ENCODE results near the gene ANAPC7. TPM values are rescaled to one million over a fixed set of nuclear protein-coding genes. Genes with fewer than 3 reads are reported as not detected.

ANAPC7 gene
- total RNA-seq, 1 experiment from 2014 or later = 85.8 TPM

DNA sequence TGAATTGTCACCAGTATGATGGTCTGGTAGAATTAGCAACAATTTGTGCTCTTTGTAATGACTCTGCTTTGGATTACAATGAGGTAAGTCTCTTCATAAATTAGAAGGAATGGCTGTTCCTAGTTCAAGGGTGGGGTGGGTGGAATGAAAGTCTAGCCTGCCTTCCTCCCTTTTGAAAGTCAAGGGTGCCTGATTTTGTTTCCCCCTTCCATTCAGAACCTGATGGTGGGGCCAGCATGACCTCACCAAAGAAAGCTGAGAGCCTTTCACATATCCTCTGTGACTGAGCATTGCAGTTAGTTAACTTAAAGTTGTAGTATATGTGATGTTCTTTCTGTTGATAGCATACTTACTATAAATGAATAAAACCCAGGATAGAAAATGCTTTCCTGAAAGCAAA lies 70.3 kb downstream of the ANAPC7 start:
- ATAC-seq = no peak

DNA sequence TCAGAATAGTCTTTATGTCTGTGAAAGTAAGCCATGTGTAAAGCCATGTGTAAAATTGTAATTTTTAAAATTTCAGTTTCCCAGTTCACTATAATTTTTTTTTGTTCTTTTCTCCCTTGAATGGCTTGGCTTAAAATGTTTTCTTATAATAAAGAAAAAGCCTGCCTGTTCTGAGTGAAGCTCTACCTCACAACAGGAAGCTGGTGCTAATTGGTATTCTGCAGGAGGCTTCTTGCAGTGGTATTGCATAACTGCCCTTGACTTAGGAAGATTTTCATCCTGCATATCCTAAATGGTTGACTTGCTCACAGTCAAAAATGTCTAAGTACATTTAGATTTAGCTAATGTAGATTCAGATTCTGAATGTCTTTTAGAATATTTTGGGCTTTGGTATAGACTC lies 73.0 kb downstream of the ANAPC7 start:
- TSS peak; percentile 22 for BruUV-seq (replicated peaks)
- ATAC-seq = no peak
- no peaks in the 10 kb centered on the region for H3K4me1 ChIP-seq (ENCODE audit: control insufficient read depth, insufficient read depth, low read length)
- TF ChIP-seq TCF7L2 (IDR thresholded peaks at IDR 0.05; ENCODE audit: low read depth, low read length) = no peak
- no peak for TF ChIP-seq POLR2AphosphoS5 (IDR thresholded peaks at IDR 0.05; ENCODE audit: low read depth, low read length)
- TF ChIP-seq, protein P1, sequence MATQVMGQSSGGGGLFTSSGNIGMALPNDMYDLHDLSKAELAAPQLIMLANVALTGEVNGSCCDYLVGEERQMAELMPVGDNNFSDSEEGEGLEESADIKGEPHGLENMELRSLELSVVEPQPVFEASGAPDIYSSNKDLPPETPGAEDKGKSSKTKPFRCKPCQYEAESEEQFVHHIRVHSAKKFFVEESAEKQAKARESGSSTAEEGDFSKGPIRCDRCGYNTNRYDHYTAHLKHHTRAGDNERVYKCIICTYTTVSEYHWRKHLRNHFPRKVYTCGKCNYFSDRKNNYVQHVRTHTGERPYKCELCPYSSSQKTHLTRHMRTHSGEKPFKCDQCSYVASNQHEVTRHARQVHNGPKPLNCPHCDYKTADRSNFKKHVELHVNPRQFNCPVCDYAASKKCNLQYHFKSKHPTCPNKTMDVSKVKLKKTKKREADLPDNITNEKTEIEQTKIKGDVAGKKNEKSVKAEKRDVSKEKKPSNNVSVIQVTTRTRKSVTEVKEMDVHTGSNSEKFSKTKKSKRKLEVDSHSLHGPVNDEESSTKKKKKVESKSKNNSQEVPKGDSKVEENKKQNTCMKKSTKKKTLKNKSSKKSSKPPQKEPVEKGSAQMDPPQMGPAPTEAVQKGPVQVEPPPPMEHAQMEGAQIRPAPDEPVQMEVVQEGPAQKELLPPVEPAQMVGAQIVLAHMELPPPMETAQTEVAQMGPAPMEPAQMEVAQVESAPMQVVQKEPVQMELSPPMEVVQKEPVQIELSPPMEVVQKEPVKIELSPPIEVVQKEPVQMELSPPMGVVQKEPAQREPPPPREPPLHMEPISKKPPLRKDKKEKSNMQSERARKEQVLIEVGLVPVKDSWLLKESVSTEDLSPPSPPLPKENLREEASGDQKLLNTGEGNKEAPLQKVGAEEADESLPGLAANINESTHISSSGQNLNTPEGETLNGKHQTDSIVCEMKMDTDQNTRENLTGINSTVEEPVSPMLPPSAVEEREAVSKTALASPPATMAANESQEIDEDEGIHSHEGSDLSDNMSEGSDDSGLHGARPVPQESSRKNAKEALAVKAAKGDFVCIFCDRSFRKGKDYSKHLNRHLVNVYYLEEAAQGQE (IDR thresholded peaks at IDR 0.05; ENCODE audit: insufficient read depth in 1 of 2, low read depth in 2 of 2, low read length in 1 of 2) = no peak
- TF ChIP-seq, protein P2, sequence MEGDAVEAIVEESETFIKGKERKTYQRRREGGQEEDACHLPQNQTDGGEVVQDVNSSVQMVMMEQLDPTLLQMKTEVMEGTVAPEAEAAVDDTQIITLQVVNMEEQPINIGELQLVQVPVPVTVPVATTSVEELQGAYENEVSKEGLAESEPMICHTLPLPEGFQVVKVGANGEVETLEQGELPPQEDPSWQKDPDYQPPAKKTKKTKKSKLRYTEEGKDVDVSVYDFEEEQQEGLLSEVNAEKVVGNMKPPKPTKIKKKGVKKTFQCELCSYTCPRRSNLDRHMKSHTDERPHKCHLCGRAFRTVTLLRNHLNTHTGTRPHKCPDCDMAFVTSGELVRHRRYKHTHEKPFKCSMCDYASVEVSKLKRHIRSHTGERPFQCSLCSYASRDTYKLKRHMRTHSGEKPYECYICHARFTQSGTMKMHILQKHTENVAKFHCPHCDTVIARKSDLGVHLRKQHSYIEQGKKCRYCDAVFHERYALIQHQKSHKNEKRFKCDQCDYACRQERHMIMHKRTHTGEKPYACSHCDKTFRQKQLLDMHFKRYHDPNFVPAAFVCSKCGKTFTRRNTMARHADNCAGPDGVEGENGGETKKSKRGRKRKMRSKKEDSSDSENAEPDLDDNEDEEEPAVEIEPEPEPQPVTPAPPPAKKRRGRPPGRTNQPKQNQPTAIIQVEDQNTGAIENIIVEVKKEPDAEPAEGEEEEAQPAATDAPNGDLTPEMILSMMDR (IDR thresholded peaks at IDR 0.05) = no peak
- no peak for TF ChIP-seq SIN3A (IDR thresholded peaks at IDR 0.05; ENCODE audit: borderline replicate concordance, insufficient read depth, low read depth, low read length)
- in situ Hi-C loops (cut with HindIII; ENCODE audit: low pct_unique_long_range_greater_than_20kb, low sequenced_read_pairs) = no loop called here
- ChIA-PET POLR2A (interaction anchor here (0.6 kb wide), 1 partner anchor 28 kb away, joined by 7 read pairs; no protein-coding TSS in a partner anchor), CTCF (interaction anchor here (0.6 to 1.0 kb wide), 2 partner anchors 100 to 402 kb away, joined by 3 to 4 read pairs; no protein-coding TSS in a partner anchor)
- no peak overlapping the region for H3K4me3 ChIP-seq (ENCODE audit: low read depth in 2 of 2, low read length in 2 of 2)
- H3K36me3 ChIP-seq (ENCODE audit: control insufficient read depth, insufficient read depth, low read length) = peaks cover 50% of the 10 kb centered on the region
- no peak for DNase-seq (ENCODE audit: low read depth, low spot score)
- H3K27me3 ChIP-seq (ENCODE audit: control insufficient read depth, insufficient read depth, low read length) = no peaks in the 10 kb centered on the region
- H3K27ac ChIP-seq (ENCODE audit: low read length) = no peak overlapping the region
- H3K9me3 ChIP-seq (ENCODE audit: control insufficient read depth, insufficient read depth, low read depth, low read length) = no peaks in the 10 kb centered on the region
- intact Hi-C loops (cut with micrococcal nuclease; ENCODE audit: unreplicated experiment) = no loop called here

More for the DNA sequence above, 70.3 kb downstream of the ANAPC7 start:
- DNase-seq (ENCODE audit: low read depth, low spot score) = no peak
- Histone ChIP-seq H3K27ac (ENCODE audit: low read length) (no peak overlapping the region), H3K4me1 (ENCODE audit: control insufficient read depth, insufficient read depth, low read length) (no peaks in the 10 kb centered on the region), H3K4me3 (ENCODE audit: low read depth in 2 of 2, low read length in 2 of 2) (no peak overlapping the region), H3K9me3 (ENCODE audit: control insufficient read depth, insufficient read depth, low read depth, low read length) (no peaks in the 10 kb centered on the region), H3K36me3 (ENCODE audit: control insufficient read depth, insufficient read depth, low read length) (peaks cover 54% of the 10 kb centered on the region), H3K27me3 (ENCODE audit: control insufficient read depth, insufficient read depth, low read length) (no peaks in the 10 kb centered on the region)
- POLR2A ChIA-PET = no interaction called here
- intact Hi-C loops (cut with micrococcal nuclease; ENCODE audit: unreplicated experiment) = no loop called here
- in situ Hi-C loops (cut with HindIII; ENCODE audit: low pct_unique_long_range_greater_than_20kb, low sequenced_read_pairs) = no loop called here
- CTCF ChIA-PET = no interaction called here
- BruUV-seq (replicated peaks) = no TSS peak
- TF ChIP-seq SIN3A (IDR thresholded peaks at IDR 0.05; ENCODE audit: borderline replicate concordance, insufficient read depth, low read depth, low read length) (no peak), TCF7L2 (IDR thresholded peaks at IDR 0.05; ENCODE audit: low read depth, low read length) (no peak), POLR2AphosphoS5 (IDR thresholded peaks at IDR 0.05; ENCODE audit: low read depth, low read length) (no peak)
- TF ChIP-seq, protein P2 (IDR thresholded peaks at IDR 0.05) = no peak
- TF ChIP-seq, protein P1 (IDR thresholded peaks at IDR 0.05; ENCODE audit: insufficient read depth in 1 of 2, low read depth in 2 of 2, low read length in 1 of 2) = no peak

All from Panc1 (cell line).